Measurements from ENCODE around the gene GTF3C1.

DNA sequence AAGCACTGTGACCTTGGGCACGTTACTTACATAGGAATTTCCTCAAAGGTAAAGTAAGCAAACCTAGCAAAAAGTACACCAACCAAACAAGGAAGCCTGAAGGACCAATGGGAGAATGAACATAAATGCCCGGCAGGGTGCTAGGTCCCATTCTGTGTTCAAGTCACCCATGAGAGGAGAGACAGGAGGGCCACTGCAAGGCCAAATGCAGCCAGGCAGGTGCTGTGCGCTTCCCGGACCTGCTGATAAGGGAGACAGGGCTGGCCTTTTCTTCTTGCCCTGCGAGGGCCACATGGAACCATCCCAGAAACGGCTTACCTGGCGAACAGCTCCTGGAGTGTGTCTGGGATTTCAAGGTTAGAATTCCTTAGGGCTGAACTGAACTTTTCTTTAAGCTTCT lies 69.0 kb downstream of the GTF3C1 start:
- TF ChIP-seq EZH2phosphoT487 (IDR thresholded peaks at IDR 0.05; ENCODE audit: insufficient read depth, low read depth), result no peak
- TF ChIP-seq EZH2 (IDR thresholded peaks at IDR 0.05; ENCODE audit: insufficient read depth, poor library complexity, severe bottlenecking), result no peak
